ENCODE results near the gene PLBD2.

Gene PLBD2

GRCh38 chr12:113397497-113398197 lies 39.3 kb downstream of the PLBD2 start:
- DNase-seq, result no peak

- no peak for DNase-seq
These were observed 40.2 kb downstream of the PLBD2 start for GRCh38 chr12:113398346-113399290.

- no peak for DNase-seq
These were observed 41.1 kb downstream of the PLBD2 start for GRCh38 chr12:113399490-113399889.

DNA sequence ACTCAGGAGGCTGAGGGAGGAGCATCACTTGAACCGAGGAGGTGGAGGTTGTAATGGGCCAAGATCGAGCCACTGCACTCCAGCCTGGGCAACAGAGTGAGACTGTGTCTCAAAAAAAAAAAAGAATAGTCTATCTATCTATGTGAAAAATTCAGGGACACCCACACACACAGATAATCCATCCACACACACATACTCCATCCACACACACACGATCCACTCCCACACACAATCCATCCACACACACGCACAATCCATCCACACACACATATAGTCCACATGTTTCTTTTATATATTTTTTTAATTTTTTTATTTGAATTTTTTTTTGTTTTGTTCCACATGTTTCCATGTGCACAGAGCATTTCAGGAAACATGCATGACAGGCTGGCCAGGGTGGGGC lies 42.0 kb downstream of the PLBD2 start:
- DNase-seq, result no peak

DNA sequence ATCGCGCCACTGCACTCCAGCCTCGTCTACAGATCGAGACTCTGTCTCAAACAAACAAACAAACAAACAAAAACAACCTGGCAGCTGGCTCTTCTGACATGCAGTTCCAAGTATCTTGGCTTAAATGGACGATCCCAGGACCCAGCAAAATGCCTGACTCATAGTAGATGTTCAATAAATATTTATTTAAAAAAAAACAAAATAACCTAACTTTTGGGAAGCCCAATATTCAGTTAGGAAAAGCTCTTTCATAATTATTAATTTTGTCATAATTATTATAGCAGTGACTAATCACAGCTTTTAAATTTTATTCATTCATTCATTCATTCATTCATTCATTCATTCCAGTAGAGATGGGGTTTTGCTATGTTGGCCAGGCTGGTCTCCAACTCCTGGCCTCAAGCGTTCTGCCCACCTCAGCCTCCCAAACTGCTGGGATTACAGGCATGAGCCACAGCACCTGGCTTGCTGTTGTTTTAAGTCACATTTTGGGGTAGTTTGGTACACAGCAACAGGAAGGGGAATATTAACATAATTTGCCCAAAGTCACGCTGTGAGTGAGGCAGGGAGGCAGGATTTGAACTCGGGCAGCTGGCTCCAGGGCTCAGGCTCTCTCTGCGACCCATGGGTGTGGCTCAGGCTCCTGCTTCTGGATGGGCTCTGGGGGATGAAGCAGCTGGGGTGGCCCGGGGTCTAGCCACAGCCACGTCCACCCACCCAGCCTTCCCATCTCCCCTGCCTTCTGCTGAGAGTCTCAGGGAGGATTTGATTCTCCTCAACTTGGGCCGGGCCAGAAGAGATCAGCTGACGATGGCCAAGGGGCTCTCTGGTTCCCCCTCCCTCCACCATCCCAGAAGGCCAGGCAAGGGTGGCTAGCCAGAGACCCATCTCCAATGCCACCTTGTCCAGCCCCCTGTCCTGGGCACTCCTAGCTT lies 42.9 kb downstream of the PLBD2 start:
- DNase-seq, result no peak

GRCh38 chr12:113402586-113403260 lies 44.3 kb downstream of the PLBD2 start:
- DNase-seq, result no peak

DNA sequence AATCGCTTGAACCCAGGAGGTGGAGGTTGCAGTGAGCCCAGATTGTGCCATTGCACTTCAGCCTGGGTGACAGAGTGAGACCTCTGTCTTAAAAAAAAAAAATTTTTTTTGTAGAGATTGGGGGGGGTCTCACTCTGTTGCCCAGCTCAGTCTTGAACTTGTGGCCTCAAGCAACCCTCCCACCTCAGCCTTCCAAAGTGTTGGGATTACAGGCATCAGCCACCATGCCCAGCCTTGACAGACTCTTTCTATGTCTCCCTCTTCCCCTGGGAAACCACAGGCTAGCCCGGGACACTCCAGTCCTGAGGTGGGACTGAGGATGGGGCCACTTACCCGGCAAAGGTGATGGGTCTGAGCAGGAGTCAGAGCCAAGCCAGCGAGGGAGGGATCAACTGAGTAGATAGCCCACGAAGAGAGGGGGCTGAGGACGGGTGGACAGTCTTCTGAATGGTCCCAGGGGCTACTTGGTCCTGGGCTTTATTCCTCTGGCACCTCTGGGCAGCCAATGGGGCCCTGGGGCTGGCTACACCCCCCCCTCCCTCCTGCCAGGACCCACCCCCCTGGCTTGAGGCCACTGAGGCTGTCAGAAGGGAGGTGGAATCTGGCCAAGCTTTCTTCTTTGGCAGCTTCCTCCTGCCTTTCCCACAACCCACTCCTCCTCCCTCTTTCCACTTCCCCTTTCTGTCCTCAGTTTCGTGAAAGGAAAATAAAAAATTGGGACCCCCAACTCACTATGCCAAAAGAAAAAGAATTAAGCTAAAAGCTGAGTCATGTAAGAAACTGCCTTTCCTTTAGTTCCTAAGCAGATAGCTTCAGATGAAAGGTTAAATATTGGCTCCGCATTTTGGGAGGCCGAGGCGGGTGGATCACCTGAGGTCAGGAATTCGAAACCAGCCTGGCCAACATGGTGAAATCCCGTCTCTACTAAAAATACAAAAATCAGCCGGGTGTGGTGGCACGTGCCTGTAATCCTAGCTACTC lies 45.3 kb downstream of the PLBD2 start, which contains the start of gene SDS:
SDS (minus strand) TSS at position 453 of the 981 bp plus-strand sequence. CDS start 4,179 bp downstream, outside the sequence.
- DNase-seq, result no peak

DNA sequence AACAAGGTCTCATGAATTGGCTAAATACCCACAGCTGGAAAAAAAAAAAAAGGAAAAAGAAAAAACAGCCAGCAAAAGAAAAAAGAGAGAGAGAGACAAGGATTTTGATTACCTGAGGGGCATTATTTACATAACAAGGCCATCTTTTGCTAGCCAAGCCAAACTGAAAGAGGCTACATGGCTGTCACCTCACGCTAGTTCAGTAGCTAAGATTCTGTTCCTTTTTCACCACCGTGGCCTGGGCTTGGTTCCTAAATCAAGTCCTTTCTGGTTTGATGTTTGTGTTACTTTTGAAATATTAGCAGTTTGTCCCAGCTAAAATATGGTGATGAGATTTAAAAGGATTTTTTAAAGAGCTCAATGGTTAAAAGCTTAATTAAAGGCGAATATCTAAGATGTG lies 47.3 kb downstream of the PLBD2 start:
- no peak for DNase-seq

DNA sequence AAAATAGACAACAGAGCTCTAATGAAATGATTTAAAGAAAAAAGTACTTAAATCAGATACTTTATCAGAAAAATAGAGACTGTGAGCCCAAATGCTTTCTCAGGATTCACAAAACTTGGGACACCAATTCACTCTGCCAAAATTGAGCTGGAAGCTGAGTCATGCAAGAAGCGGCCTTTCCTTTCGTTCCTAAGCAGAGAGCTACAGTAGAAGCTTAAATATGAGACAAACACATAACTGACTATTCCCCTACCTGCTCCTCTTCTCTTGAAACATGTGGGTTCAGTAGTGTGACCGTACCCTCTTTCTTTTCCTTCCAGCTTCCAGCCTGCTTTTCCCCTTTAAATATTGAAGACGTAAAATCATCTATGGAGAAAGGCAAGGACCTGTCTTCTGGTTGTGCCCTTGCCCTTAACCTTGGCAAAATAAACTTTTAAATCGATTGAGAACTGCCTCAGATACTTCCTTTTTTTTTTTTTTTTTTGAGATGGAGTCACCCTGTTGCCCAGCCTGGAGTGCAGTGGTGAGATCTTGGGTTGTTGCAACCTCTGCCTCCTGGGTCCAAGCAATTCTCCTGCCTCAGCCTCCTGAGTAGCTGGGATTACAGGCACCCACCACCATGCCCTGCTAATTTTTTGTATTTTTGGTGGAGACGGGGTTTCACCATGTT lies 49.7 kb downstream of the PLBD2 start:
- no peak for DNase-seq

DNA sequence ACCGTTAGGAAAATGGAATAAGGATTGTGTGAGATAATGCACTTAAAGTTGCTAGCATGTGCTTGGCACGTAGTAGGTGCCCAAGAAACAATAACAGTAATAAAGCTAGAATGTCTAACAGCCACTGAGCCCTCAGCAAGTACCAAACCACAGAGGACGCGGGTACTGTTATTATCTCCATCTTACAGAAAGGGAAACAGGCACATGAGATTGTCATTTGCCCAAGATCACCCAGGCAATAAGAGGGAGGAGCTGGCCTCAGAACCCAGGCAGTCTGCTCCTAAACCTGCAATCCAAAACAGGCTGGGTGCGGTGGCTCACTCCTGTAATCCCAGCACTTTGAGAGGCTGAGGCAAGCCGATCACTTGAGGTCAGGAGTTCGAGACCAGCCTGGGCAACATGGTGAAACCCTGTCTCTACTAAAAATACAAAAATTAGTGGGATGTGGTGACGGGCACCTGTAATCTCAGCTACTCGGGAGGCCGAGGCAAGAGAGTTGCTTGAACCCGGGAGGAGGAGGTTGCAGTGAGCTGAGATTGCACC lies 50.4 kb downstream of the PLBD2 start:
- no peak for DNase-seq

GRCh38 chr12:113409462-113410124 lies 51.2 kb downstream of the PLBD2 start:
- DNase-seq, result no peak

GRCh38 chr12:113413488-113413939 lies 55.1 kb downstream of the PLBD2 start:
- no peak for DNase-seq

DNA sequence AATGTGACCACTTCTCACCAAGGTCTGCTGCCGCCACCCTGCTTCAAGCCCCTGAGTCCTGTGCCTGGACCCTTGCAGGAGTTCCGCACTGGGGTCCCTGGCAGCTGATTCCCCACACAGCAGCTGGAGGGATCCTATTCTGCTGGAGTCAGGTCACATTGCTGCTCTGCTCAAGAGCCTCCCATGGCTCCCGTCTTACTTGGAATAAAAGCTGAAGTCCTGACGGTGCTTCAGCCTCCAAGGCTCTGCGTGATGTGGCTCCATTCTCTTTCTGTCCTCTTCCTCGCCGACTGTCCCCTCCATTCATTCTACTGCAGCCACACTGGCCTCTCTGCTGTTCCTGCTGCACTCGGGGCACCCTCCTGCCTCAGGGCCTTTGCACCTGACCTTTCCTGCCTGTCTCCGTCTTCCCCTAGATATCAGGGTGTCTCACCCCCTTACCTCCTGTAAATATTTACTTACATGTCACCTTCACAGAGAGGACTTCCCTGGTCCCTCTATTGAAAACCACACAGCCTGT lies 56.2 kb downstream of the PLBD2 start:
- no peak for DNase-seq

DNA sequence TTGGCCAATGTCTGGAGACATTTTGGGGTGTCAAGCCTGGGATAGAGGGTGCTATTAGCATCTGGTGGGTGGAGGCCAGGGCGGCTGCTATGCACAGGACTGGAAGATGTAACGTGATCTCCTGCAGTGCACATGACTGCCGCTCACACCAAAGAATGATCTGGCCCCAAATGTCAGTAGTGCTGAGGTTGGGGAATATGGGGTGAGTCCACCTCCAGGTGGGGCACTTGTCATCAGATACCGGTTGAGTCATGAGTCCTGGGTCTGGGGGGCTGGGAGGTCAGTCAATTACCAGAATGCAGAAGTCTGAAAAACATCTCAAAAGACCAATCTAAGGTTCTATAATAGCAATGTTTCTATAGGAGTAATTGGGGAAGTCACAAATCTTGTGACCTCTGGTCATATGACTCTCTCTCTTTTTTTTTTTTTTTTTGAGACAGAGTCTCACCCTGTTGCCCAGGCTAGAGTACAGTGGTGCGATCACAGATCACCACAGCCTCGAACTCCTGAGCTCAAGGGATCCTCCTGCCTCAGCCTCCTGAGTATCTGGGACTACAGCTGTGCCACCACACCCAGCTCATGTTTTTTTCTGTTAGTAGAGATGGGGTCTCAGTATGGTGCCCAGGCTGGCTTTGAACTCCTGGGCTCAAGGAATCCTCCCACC lies 57.8 kb downstream of the PLBD2 start:
- DNase-seq, result no peak

GRCh38 chr12:113418213-113418879 lies 60.0 kb downstream of the PLBD2 start:
- no peak for DNase-seq

DNA sequence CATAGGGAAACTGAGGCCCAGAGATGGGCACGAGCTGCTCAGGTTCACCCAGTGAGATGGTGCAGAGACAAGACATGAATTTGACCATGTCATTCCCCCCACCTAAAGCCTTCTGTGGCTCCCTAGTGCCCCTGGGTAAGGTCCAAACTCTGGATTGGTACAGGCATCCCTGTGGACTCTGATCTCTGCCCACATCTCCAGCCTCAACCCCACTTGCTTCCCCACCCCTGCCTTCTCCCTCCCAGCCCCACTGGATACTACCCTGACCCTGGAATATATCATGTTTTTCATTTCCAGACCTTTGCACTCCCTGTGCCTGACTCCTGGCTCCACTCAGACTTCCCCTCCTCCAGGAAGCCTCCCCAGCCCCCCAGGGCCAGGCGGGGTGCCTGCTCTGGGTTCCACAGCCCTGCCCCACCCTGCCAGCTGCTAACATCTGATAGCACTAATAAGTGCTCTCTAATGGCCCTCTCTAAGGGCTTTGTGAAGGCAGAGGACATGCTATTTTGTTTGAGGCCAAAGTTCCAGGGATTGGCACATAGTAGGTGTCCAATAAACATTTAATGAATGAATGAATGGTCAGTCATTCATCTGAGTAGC lies 62.7 kb downstream of the PLBD2 start:
- no peak for DNase-seq

Data from CD4-positive, alpha-beta T cell treated with Interleukin-12 subunit alpha and Interleukin-12 subunit beta, for 1 hour (primary cell).